Measurements from ENCODE around the gene SYVN1. TPM values are rescaled to one million over a fixed set of nuclear protein-coding genes. Genes with fewer than 3 reads are reported as not detected.
"Not testable (repeated sequence)": the region's sequence is repeated elsewhere in the genome, so short reads cannot be mapped to it uniquely, and the experiment has no call there.

Gene SYVN1
- total RNA-seq, 1 donor from 2014 or later: 50.4 TPM

GRCh38 chr11:65128182-65129145 is 5.9 kb downstream of the SYVN1 start:
- intact Hi-C loops (cut with micrococcal nuclease): no loop called here

GRCh38 chr11:65127473-65128181 is 6.7 kb downstream of the SYVN1 start:
- intact Hi-C loops (cut with micrococcal nuclease): no loop called here

- intact Hi-C loops (cut with micrococcal nuclease): no loop called here
Measured at GRCh38 chr11:65126624-65127274, 7.6 kb downstream of the SYVN1 start.

GRCh38 chr11:65125197-65126056 is 8.9 kb downstream of the SYVN1 start:
- intact Hi-C loops (cut with micrococcal nuclease): no loop called here

GRCh38 chr11:65124480-65125196 is 9.7 kb downstream of the SYVN1 start:
- intact Hi-C loops (cut with micrococcal nuclease): no loop called here

- intact Hi-C loops (cut with micrococcal nuclease): loop anchor here (1.0 kb wide), 2 partner anchors 12 to 38 kb away; partner anchors contain the start of genes CDCA5, SYVN1 and ZFPL1
Measured at GRCh38 chr11:65121865-65122696, 12.2 kb downstream of the SYVN1 start, which contains the start of the genes FAU and MRPL49. Gene FAU (minus strand): TSS chr11:65122134. CDS start chr11:65121813, 321 bp downstream. Gene MRPL49 (plus strand): TSS chr11:65122321. CDS start chr11:65122347, 26 bp downstream.

- intact Hi-C loops (cut with micrococcal nuclease): no loop called here
Measured at GRCh38 chr11:65121447-65121864, 12.9 kb downstream of the SYVN1 start.

- intact Hi-C loops (cut with micrococcal nuclease): no loop called here
Measured at GRCh38 chr11:65120831-65121230, 13.5 kb downstream of the SYVN1 start.

- intact Hi-C loops (cut with micrococcal nuclease): no loop called here
Measured at GRCh38 chr11:65119670-65119995, 14.7 kb downstream of the SYVN1 start.

- intact Hi-C loops (cut with micrococcal nuclease): not testable (repeated sequence)
Measured at GRCh38 chr11:65118891-65119669, 15.2 kb downstream of the SYVN1 start.

- intact Hi-C loops (cut with micrococcal nuclease): no loop called here
Measured at GRCh38 chr11:65118097-65118837, 16.1 kb downstream of the SYVN1 start.

GRCh38 chr11:65117206-65118096 is 16.9 kb downstream of the SYVN1 start, which contains the start of gene ZNHIT2:
Gene ZNHIT2 (minus strand): TSS chr11:65117701. CDS start chr11:65117653, 48 bp downstream.
- intact Hi-C loops (cut with micrococcal nuclease): loop anchor here (1.0 to 2.0 kb wide), 7 partner anchors 21 to 270 kb away; partner anchors contain the start of genes CAPN1, CDCA5, SNX15 and VPS51

GRCh38 chr11:65116370-65117205 is 17.7 kb downstream of the SYVN1 start:
- intact Hi-C loops (cut with micrococcal nuclease): loop anchor here (1.0 to 2.0 kb wide), 7 partner anchors 20 to 269 kb away; partner anchors contain the start of genes CAPN1, CDCA5, SNX15 and VPS51

GRCh38 chr11:65115361-65116082 is 18.8 kb downstream of the SYVN1 start:
- intact Hi-C loops (cut with micrococcal nuclease): loop anchor here (2.0 kb wide), 1 partner anchor 65 kb away; the partner anchor contains the start of gene CAPN1

All from T-helper 2 cell treated with Interferon-gamma antibody and Interleukin-4, amounts not matched to agents 100 ng/mL and 5 ng/mL, for 36 hours (primary cell).